Measurements from ENCODE around the gene UPF3A.
A peak's percentile ranks its signal among the peaks of the same experiment; 100 is the strongest.
"Not testable (repeated sequence)": the region's sequence is repeated elsewhere in the genome, so short reads cannot be mapped to it uniquely, and the experiment has no call there.

UPF3A gene

GRCh38 chr13:114336457-114336856 lies 55.1 kb downstream of the UPF3A start:
- not testable (repeated sequence) for DNase-seq (ENCODE audit: low spot score)

- no peak for DNase-seq (ENCODE audit: low spot score)
Observed at GRCh38 chr13:114338959-114339358, 57.6 kb downstream of the UPF3A start.

- DNase-seq (ENCODE audit: low spot score): peak; percentile 31
Observed at GRCh38 chr13:114339857-114340534, 58.6 kb downstream of the UPF3A start.

GRCh38 chr13:114341003-114341777 lies 59.8 kb downstream of the UPF3A start:
- DNase-seq (ENCODE audit: low spot score): no peak

GRCh38 chr13:114347256-114347655 lies 65.9 kb downstream of the UPF3A start:
- DNase-seq (ENCODE audit: low spot score): not testable (repeated sequence)

- DNase-seq (ENCODE audit: low spot score): not testable (repeated sequence)
Observed at GRCh38 chr13:114352763-114353162, 71.4 kb downstream of the UPF3A start.

- DNase-seq (ENCODE audit: low spot score): not testable (repeated sequence)
Observed at GRCh38 chr13:114353382-114353781, 72.0 kb downstream of the UPF3A start.
